Trophoblast cell (in vitro differentiated cells and primary cell): ENCODE results near the gene SVEP1.
A peak's percentile ranks its signal among the peaks of the same experiment; 100 is the strongest.
"Not testable (repeated sequence)": the region's sequence is repeated elsewhere in the genome, so short reads cannot be mapped to it uniquely, and the experiment has no call there.

Experiments
- DNase-seq, 2 donors: peaks; one replicate each; pipeline ENCODE4 v3.0.0-alpha.2; 2016
- H2AFZ ChIP-seq: 2 replicates; pipeline ENCODE4 v1.6.1; 2013; ENCODE audit warnings: low read length, moderate library complexity, mild to moderate bottlenecking; ENCODE audit not compliant: insufficient read depth, poor library complexity
- H2AK5ac ChIP-seq: 2 replicates; pipeline ENCODE4 v1.6.1; 2013; ENCODE audit warnings: mild to moderate bottlenecking, low read length
- H2BK120ac ChIP-seq: 2 replicates; pipeline ENCODE4 v1.6.1; 2013; ENCODE audit warnings: low read length, mild to moderate bottlenecking, moderate library complexity; ENCODE audit not compliant: insufficient read depth, poor library complexity
- H2BK12ac ChIP-seq: 2 replicates; pipeline ENCODE4 v1.6.1; 2013; ENCODE audit warnings: mild to moderate bottlenecking, low read length, moderate library complexity
- H2BK5ac ChIP-seq: 2 replicates; pipeline ENCODE4 v1.6.1; 2013; ENCODE audit warnings: low read length, low read depth, moderate library complexity, mild to moderate bottlenecking; ENCODE audit not compliant: poor library complexity
- H3K14ac ChIP-seq: 2 replicates; pipeline ENCODE4 v1.6.1; 2013; ENCODE audit warnings: mild to moderate bottlenecking, low read length
- H3K18ac ChIP-seq: 2 replicates; pipeline ENCODE4 v1.6.1; 2013; ENCODE audit warnings: mild to moderate bottlenecking, low read length
- H3K23ac ChIP-seq: 2 replicates; pipeline ENCODE4 v1.6.1; 2013; ENCODE audit warnings: low read length
- H3K27ac ChIP-seq: 2 replicates; pipeline ENCODE4 v1.5.1; 2013; ENCODE audit warnings: low read depth, mild to moderate bottlenecking, inconsistent platforms, low read length, moderate library complexity
- H3K27me3 ChIP-seq: 2 replicates; pipeline ENCODE4 v1.6.1; 2013; ENCODE audit warnings: inconsistent platforms, mild to moderate bottlenecking, low read length, moderate library complexity; ENCODE audit not compliant: insufficient read depth
- H3K36me3 ChIP-seq, 2 experiments: 1 replicate in 1 of 2; 2 replicates in 1 of 2; pipeline ENCODE4 v1.6.1; 2013; ENCODE audit warnings: low read length in 2 of 2, mild to moderate bottlenecking in 2 of 2, moderate library complexity in 1 of 2; ENCODE audit not compliant: insufficient read depth in 2 of 2, control insufficient read depth in 1 of 2
- H3K4ac ChIP-seq: 2 replicates; pipeline ENCODE4 v1.6.1; 2013; ENCODE audit warnings: low read depth, mild to moderate bottlenecking, low read length, moderate library complexity
- H3K4me1 ChIP-seq, 2 experiments: 1 replicate in 1 of 2; 2 replicates in 1 of 2; pipeline ENCODE4 v1.6.1; 2013; ENCODE audit warnings: low read length in 2 of 2, mild to moderate bottlenecking in 2 of 2, moderate library complexity in 1 of 2; ENCODE audit not compliant: insufficient read depth in 2 of 2, control insufficient read depth in 1 of 2
- H3K4me2 ChIP-seq: 2 replicates; pipeline ENCODE4 v1.6.1; 2013; ENCODE audit warnings: inconsistent platforms, mild to moderate bottlenecking, low read length, moderate library complexity
- H3K4me3 ChIP-seq: 2 replicates; pipeline ENCODE4 v1.5.1; 2013; ENCODE audit warnings: mild to moderate bottlenecking, low read depth, low read length, inconsistent platforms
- H3K79me1 ChIP-seq: one replicate; pipeline ENCODE4 v1.6.1; 2013; ENCODE audit warnings: low read length
- H3K79me2 ChIP-seq: 2 replicates; pipeline ENCODE4 v1.6.1; 2013; ENCODE audit warnings: low read length, mild to moderate bottlenecking; ENCODE audit not compliant: control insufficient read depth, insufficient read depth, poor library complexity
- H3K9ac ChIP-seq: 2 replicates; pipeline ENCODE4 v1.6.1; 2013; ENCODE audit warnings: mild to moderate bottlenecking, low read length
- H3K9me3 ChIP-seq: 2 replicates; pipeline ENCODE4 v1.6.1; 2013; ENCODE audit warnings: low read depth, mild to moderate bottlenecking, control low read depth, inconsistent platforms, low read length; ENCODE audit not compliant: insufficient read depth
- H4K12ac ChIP-seq: 2 replicates; pipeline ENCODE4 v1.6.1; 2013; ENCODE audit warnings: low read depth, mild to moderate bottlenecking, low read length, moderate library complexity
- H4K8ac ChIP-seq: 2 replicates; pipeline ENCODE4 v1.6.1; 2013; ENCODE audit warnings: low read depth, mild to moderate bottlenecking, low read length, moderate library complexity
- H4K91ac ChIP-seq: one replicate; pipeline ENCODE4 v1.6.1; 2013; ENCODE audit warnings: low read depth, mild to moderate bottlenecking, low read length, moderate library complexity
- WGBS: extraction: QIAGEN DNeasy Blood & Tissue Kit; methylation state at CpG from one replicate; pipeline ENCODE4 v1.1.7; 2013; ENCODE audit warnings: missing lambda C conversion rate; ENCODE audit not compliant: insufficient read length, insufficient coverage; ENCODE audit errors: extremely low coverage; 5-methylcytosine and 5-hydroxymethylcytosine counted together

Gene SVEP1

DNA sequence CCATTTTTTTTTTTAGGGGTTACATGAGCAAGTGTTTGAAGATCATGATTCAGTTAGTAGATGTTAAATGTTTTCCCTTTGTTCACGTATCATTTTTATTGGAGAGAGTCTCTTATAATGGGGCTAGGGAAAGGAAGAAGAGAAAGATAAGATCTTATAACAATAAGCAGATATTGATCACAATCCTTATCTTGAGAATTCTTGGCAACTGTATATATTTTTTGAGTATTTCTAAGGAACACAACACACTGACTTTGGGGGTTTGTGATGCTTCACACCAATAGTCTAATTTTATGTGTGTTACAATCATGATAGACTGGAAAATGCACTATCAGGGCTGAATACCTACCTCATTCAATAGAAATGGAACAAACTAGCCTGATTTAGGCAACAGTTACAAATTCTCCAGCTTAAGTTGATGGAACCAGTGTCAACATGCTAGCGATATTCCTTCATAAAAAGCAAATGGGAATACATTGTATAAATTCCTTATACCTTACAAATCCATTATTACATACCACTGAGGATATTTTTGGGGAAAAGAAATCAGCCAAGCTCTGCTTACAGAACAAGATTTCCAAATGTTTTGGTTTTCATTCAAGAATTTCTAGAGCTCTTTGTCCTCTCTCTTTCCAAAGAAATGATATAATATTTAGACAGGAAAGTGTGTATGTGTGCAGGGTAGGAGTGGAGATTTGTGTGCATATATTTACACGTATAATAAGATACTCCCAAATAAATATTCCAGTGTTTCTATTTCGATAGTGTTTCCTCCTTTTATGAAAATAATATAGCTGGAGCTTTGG is 41.5 kb downstream of the SVEP1 start:
- H4K91ac ChIP-seq, result no peak overlapping the region
- H3K18ac ChIP-seq, result no peak overlapping the region
- H4K8ac ChIP-seq, result no peak overlapping the region
- H3K4me1 ChIP-seq, result no peaks in the 10 kb centered on the region
- no peaks in the 10 kb centered on the region for H3K9me3 ChIP-seq
- H3K79me1 ChIP-seq, result no peaks in the 10 kb centered on the region
- H2BK12ac ChIP-seq, result no peak overlapping the region
- no peak overlapping the region for H3K4me3 ChIP-seq
- no peaks in the 10 kb centered on the region for H3K36me3 ChIP-seq
- H2AK5ac ChIP-seq, result no peak overlapping the region
- no peak overlapping the region for H3K23ac ChIP-seq
- no peak overlapping the region for H2BK5ac ChIP-seq
- no peaks in the 10 kb centered on the region for H3K27me3 ChIP-seq
- H3K4me2 ChIP-seq, result no peak overlapping the region
- no CpG with 5 or more reads among the region's 4 CpGs for WGBS
- H3K14ac ChIP-seq, result no peak overlapping the region
- no peak overlapping the region for H2AFZ ChIP-seq
- no peak overlapping the region for H3K27ac ChIP-seq
- no peak overlapping the region for H3K4ac ChIP-seq
- H3K9ac ChIP-seq, result no peak overlapping the region
- H4K12ac ChIP-seq, result no peak overlapping the region
- DNase-seq, result no peak
- no peak overlapping the region for H2BK120ac ChIP-seq
- no peaks in the 10 kb centered on the region for H3K79me2 ChIP-seq

DNA sequence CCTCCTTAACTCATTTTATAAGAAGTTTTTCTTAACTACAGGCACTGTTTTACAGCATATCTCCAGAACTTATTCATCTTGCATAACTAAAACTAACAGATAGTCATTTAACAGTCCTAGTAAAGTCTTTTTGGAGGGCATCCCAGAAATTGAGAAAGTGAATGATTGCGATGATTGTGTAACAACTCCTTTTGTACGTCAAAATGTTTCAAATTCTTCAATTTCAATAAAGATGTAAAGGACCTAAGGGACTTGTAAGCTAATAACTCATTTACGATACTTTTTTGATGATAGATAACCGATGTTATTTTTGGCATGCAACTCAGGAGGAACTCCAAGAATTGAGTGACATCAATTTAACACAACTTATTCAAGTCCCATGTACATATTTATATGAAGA is 42.7 kb downstream of the SVEP1 start:
- Histone ChIP-seq H2AK5ac (no peak overlapping the region), H3K27me3 (no peaks in the 10 kb centered on the region), H4K12ac (no peak overlapping the region), H4K8ac (no peak overlapping the region), H3K79me2 (no peaks in the 10 kb centered on the region), H3K4me3 (no peak overlapping the region), H2BK120ac (no peak overlapping the region), H3K14ac (no peak overlapping the region), H3K36me3 (no peaks in the 10 kb centered on the region), H3K9ac (no peak overlapping the region), H3K18ac (no peak overlapping the region), H3K27ac (no peak overlapping the region), H3K4me2 (no peak overlapping the region), H3K4me1 (no peaks in the 10 kb centered on the region), H3K4ac (no peak overlapping the region), H4K91ac (no peak overlapping the region), H3K79me1 (no peaks in the 10 kb centered on the region), H2BK12ac (no peak overlapping the region), H2BK5ac (no peak overlapping the region), H2AFZ (no peak overlapping the region), H3K23ac (no peak overlapping the region), H3K9me3 (no peaks in the 10 kb centered on the region)
- DNase-seq, result peak; percentile 10 to 66
- no CpG with 5 or more reads among the region's 4 CpGs for WGBS

DNA sequence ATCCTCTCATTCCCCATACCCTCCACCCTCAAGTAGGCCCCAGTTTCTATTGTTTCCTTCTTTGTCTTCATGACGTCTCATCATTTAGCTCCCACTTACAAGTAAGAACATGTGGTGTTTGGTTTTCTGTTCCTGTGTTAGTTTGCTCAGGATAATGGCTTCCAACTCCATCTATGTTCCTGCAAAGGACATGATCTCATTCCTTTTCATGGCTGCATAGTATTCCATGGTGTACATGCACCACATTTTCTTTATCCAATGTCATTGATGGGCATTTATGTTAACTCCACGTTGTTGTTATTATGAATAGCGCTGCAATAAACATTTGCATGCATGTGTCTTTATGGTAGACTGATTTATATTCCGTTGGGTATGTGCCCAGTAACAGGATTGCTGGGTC is 45.4 kb downstream of the SVEP1 start:
- H2BK5ac ChIP-seq, DNase-seq, H3K14ac ChIP-seq, H3K27me3 ChIP-seq, H3K4me3 ChIP-seq, H4K12ac ChIP-seq, H3K18ac ChIP-seq, H2AFZ ChIP-seq, H2BK120ac ChIP-seq, H3K4ac ChIP-seq, H3K4me1 ChIP-seq, H3K79me2 ChIP-seq, H3K9ac ChIP-seq, H4K91ac ChIP-seq, H3K4me2 ChIP-seq, H3K9me3 ChIP-seq, H3K27ac ChIP-seq, H2AK5ac ChIP-seq, H3K23ac ChIP-seq, H2BK12ac ChIP-seq, H3K79me1 ChIP-seq, H3K36me3 ChIP-seq, H4K8ac ChIP-seq: not testable (repeated sequence)
- no CpG with 5 or more reads among the region's 4 CpGs for WGBS

DNA sequence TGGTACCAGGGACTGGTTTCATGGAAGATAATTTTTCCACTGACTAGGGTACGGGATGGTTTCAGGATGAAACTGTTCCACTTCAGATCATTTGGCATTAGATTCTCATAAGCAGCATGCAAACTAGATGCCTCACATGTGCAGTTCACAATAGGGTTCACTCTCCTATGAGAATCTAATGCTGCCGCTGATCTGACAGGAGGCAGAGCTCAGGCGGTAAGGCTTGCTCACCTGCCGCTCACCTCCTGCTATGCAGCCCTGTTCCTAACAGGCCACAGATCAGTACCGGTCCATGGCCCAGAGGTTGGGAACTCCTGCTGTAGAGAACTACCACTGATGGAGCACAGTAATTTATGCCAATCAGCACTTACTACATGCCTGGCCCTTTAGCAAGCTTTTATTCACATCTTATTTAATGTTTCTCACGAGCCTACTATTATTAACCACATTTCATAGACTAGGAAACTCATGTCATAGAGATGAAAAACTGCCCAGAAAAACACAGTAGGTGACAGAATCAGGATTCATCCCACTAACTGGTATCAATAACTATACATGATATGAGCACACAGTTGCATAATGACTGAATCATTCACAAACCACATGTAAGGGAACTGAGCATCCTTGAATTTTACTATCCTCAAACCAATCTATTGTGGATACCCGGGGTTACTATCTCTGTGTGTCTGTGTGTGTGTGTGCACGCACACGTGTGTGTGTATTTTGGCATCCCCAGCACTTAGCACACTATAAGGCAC is 46.5 kb downstream of the SVEP1 start:
- H4K91ac ChIP-seq, result no peak overlapping the region
- H3K4me3 ChIP-seq, result no peak overlapping the region
- H3K9ac ChIP-seq, result no peak overlapping the region
- no peak overlapping the region for H3K18ac ChIP-seq
- no peak overlapping the region for H4K12ac ChIP-seq
- no peak for DNase-seq
- no peak overlapping the region for H2AFZ ChIP-seq
- H3K79me1 ChIP-seq, result no peaks in the 10 kb centered on the region
- no peak overlapping the region for H3K4ac ChIP-seq
- no peak overlapping the region for H3K14ac ChIP-seq
- no peak overlapping the region for H2BK12ac ChIP-seq
- no peaks in the 10 kb centered on the region for H3K9me3 ChIP-seq
- H3K23ac ChIP-seq, result no peak overlapping the region
- H2AK5ac ChIP-seq, result no peak overlapping the region
- no peaks in the 10 kb centered on the region for H3K4me1 ChIP-seq
- no peaks in the 10 kb centered on the region for H3K27me3 ChIP-seq
- H3K36me3 ChIP-seq, result no peaks in the 10 kb centered on the region
- WGBS, result no CpG with 5 or more reads among the region's 9 CpGs
- H3K27ac ChIP-seq, result no peak overlapping the region
- no peak overlapping the region for H2BK5ac ChIP-seq
- no peaks in the 10 kb centered on the region for H3K79me2 ChIP-seq
- H3K4me2 ChIP-seq, result no peak overlapping the region
- H4K8ac ChIP-seq, result no peak overlapping the region
- H2BK120ac ChIP-seq, result no peak overlapping the region
